ENCODE measurements around the gene HMCN1.

DNA sequence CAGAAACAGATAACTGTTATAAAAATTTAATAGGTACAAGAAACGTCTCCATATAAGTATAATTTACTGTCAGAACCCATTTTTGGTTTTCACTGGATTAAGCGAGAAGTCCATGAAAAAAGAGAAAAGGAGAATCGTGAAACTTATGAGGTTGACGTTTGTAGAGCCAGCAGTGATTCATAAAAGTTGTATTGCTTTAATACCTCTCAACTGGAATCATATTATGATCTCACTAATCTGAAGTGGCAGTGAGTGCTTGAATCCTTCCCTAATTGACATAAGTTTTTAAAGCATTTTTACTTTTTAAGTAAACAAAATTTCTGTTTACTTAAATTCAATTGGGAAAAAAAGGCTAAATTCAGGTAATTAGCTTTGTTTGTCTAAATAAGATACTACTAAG lies 325.6 kb downstream of the HMCN1 start:
- TF ChIP-seq CTCF (conservative IDR thresholded peaks at IDR 0.05 in 1 of 2, IDR thresholded peaks at IDR 0.05 in 1 of 2; ENCODE audit: extremely low read depth in 1 of 2, insufficient read depth in 1 of 2, low read depth in 1 of 2, low read length in 2 of 2) (no peak), EZH2 (IDR thresholded peaks at IDR 0.05; ENCODE audit: borderline replicate concordance, low read length) (no peak)

Measured in mammary epithelial cell (primary cell).